ENCODE data around the gene SHANK2. TPM values are rescaled to one million over a fixed set of nuclear protein-coding genes. Genes with fewer than 3 reads are reported as not detected.
A peak's percentile ranks its signal among the peaks of the same experiment; 100 is the strongest.

The SHANK2 gene
- total and polyA plus RNA-seq, 7 donors = under 0.01 to 0.17 (median 0.03) TPM; not detected in 3

GRCh38 chr11:71251151-71251721, 1.1 kb downstream of the SHANK2 start:
- H3K4me1 ChIP-seq = no peaks in the 10 kb centered on the region
- H3K4me3 ChIP-seq = peak overlapping the region; percentile 50
- WGBS, 3 donors = 2 to 4% (median 2%) methylated on average over 41 to 64 of the region's 64 CpGs
- intact Hi-C loops (cut with DNase I) = no loop called here
- ATAC-seq = no peak
- H3K27ac ChIP-seq = no peak overlapping the region
- H3K9me3 ChIP-seq = no peaks in the 10 kb centered on the region
- no peaks in the 10 kb centered on the region for H3K36me3 ChIP-seq (ENCODE audit: insufficient read depth in 1 of 2, low read depth in 1 of 2)
- TF ChIP-seq, protein P1, sequence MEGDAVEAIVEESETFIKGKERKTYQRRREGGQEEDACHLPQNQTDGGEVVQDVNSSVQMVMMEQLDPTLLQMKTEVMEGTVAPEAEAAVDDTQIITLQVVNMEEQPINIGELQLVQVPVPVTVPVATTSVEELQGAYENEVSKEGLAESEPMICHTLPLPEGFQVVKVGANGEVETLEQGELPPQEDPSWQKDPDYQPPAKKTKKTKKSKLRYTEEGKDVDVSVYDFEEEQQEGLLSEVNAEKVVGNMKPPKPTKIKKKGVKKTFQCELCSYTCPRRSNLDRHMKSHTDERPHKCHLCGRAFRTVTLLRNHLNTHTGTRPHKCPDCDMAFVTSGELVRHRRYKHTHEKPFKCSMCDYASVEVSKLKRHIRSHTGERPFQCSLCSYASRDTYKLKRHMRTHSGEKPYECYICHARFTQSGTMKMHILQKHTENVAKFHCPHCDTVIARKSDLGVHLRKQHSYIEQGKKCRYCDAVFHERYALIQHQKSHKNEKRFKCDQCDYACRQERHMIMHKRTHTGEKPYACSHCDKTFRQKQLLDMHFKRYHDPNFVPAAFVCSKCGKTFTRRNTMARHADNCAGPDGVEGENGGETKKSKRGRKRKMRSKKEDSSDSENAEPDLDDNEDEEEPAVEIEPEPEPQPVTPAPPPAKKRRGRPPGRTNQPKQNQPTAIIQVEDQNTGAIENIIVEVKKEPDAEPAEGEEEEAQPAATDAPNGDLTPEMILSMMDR (IDR thresholded peaks at IDR 0.05) = no peak
- H3K27me3 ChIP-seq (ENCODE audit: insufficient read depth in 3 of 3, low read length in 2 of 3) = peaks cover 0 to 98% (median 27%) of the 10 kb centered on the region in 3 donors
- no peak for DNase-seq

- DNase-seq (no peak), ATAC-seq (no peak)
- Histone ChIP-seq H3K4me3 (no peak overlapping the region), H3K27ac (no peak overlapping the region), H3K9me3 (no peaks in the 10 kb centered on the region), H3K4me1 (no peaks in the 10 kb centered on the region), H3K36me3 (ENCODE audit: insufficient read depth in 1 of 2, low read depth in 1 of 2) (no peaks in the 10 kb centered on the region), H3K27me3 (ENCODE audit: insufficient read depth in 3 of 3, low read length in 2 of 3) (peaks cover 0 to 98% (median 27%) of the 10 kb centered on the region in 3 donors)
- WGBS, 3 donors = 42 to 45% (median 43%) methylated on average over 27 of the region's 27 CpGs
- intact Hi-C loops (cut with DNase I) = no loop called here
- TF ChIP-seq, protein P1 (IDR thresholded peaks at IDR 0.05) = no peak
These were observed 1.7 kb downstream of the SHANK2 start for GRCh38 chr11:71250523-71251150.

DNA sequence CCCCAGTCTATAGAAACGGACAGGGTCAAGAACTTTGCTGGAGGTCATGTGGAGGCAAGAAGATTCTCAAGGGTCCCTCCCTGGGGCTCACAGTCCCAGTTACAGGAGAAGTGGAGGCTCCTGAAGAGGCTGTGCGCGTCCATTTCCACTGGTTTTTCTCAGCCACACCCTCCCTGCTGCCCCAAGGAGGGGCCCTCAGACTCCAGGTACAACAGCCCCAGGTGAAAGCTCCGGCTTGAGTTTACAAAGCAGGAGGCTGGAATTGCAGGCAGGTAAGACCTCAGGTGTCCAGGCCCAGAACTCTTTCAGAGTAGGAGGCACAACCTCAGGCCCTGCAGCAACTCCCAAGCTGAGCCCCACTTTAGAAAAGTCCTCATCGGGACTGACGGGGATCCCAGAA, 3.1 kb downstream of the SHANK2 start:
- Histone ChIP-seq H3K27me3 (ENCODE audit: insufficient read depth in 3 of 3, low read length in 2 of 3) (peaks cover 0 to 92% (median 26%) of the 10 kb centered on the region in 3 donors), H3K4me3 (no peak overlapping the region), H3K36me3 (ENCODE audit: insufficient read depth in 1 of 2, low read depth in 1 of 2) (no peaks in the 10 kb centered on the region), H3K4me1 (no peaks in the 10 kb centered on the region), H3K9me3 (no peaks in the 10 kb centered on the region), H3K27ac (no peak overlapping the region)
- DNase-seq (no peak), ATAC-seq (no peak)
- TF ChIP-seq, protein P1 (IDR thresholded peaks at IDR 0.05) = no peak
- WGBS, 3 donors = 86 to 94% (median 90%) methylated on average over 6 of the region's 6 CpGs
- intact Hi-C loops (cut with DNase I) = no loop called here

GRCh38 chr11:71248656-71249055, 3.7 kb downstream of the SHANK2 start:
- Histone ChIP-seq H3K4me1 (no peaks in the 10 kb centered on the region), H3K4me3 (no peak overlapping the region), H3K27me3 (ENCODE audit: insufficient read depth in 3 of 3, low read length in 2 of 3) (peaks cover 0 to 89% (median 26%) of the 10 kb centered on the region in 3 donors), H3K36me3 (ENCODE audit: insufficient read depth in 1 of 2, low read depth in 1 of 2) (no peaks in the 10 kb centered on the region), H3K27ac (no peak overlapping the region), H3K9me3 (no peaks in the 10 kb centered on the region)
- TF ChIP-seq, protein P1 (IDR thresholded peaks at IDR 0.05) = no peak
- intact Hi-C loops (cut with DNase I) = no loop called here
- ATAC-seq (no peak), DNase-seq (no peak)
- 34 to 65% (median 49%) methylated on average over 9 of the region's 9 CpGs for WGBS, 3 donors

DNA sequence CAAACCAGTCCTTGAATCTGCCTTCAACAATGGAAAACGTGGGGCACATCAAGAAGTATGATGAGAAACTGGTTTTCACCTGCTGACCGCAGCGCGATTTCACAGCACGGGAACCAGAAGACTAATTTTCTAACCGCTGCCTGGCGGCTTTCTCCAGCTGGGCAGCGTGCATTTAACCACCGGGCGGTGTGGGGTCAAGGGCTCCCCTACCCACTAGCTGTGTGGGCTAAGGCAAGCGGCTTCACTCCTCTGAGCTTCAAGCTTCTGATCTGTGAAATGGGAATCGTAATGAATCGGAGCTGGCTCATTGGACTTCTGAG, 4.2 kb downstream of the SHANK2 start:
- no peak for ATAC-seq
- intact Hi-C loops (cut with DNase I) = no loop called here
- Histone ChIP-seq H3K9me3 (no peaks in the 10 kb centered on the region), H3K27me3 (ENCODE audit: insufficient read depth in 3 of 3, low read length in 2 of 3) (peaks cover 0 to 84% (median 26%) of the 10 kb centered on the region in 3 donors), H3K4me1 (no peaks in the 10 kb centered on the region), H3K36me3 (ENCODE audit: insufficient read depth in 1 of 2, low read depth in 1 of 2) (no peaks in the 10 kb centered on the region), H3K27ac (no peak overlapping the region), H3K4me3 (no peak overlapping the region)
- TF ChIP-seq, protein P1 (IDR thresholded peaks at IDR 0.05) = no peak
- 20 to 42% (median 31%) methylated on average over 13 of the region's 13 CpGs for WGBS, 3 donors
- DNase-seq = no peak
